RPMI8226 (cell line): ENCODE data around the gene LARP1.
A peak's percentile ranks its signal among the peaks of the same experiment; 100 is the strongest.

Source experiments
- DNase-seq: peaks from one replicate; pipeline ENCODE4 v3.0.0-alpha.2; 2015

The LARP1 gene

GRCh38 chr5:154861946-154862345 is 106.8 kb downstream of the LARP1 start:
- no peak for DNase-seq

DNA sequence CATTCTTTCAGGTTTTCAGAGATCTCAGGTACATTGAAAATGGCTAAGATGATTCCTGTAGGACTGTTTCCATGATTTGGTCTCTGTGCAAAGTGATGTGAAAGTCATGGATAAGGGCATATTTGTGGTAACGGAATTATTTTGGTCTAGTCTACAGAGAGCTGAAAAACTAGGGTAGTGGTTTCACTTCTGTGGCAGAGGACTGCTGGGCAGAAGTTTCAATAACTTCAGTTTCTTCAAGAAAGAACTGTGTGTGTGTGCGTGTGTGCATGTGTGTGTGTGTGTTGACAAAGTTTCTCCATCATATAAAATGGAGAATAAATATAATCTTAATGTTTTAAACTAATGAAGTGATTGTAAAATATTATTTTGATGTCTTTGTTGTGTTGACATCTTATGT is 107.6 kb downstream of the LARP1 start:
- DNase-seq = peak; percentile 38

GRCh38 chr5:154863291-154864080 is 108.3 kb downstream of the LARP1 start:
- DNase-seq = no peak

DNA sequence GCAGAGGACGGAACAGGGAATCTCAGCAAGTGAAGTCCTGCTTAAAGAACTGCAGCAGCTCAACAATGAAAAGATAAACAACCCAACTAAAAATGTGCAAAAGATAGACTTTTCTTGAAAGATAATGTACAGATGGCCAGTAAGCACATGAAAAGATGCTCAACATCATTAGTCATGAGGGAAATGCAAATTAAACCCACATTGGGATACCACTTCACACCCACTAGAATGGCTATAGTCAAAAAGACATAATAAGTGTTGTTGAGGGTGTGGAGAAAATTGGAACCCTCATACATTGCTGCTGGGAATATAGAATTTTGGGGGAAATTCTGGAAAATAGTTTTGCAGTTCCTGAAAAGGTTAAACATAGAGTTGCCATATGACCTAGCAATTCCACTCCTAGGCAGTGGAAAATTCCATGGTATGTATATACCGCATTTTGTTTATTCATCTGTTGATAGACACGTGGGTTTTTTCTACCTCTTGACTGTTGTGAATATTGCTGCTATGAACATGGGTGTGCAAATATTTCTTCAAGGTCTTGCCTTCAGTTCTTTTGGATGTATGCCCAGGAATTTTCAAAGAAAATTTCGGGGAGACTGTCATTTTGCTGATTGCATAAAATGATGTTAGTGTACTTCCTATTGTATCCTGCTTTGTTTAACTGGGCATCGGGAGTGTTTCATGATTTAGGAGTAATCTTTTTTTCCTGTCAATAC is 110.4 kb downstream of the LARP1 start:
- DNase-seq = no peak

DNA sequence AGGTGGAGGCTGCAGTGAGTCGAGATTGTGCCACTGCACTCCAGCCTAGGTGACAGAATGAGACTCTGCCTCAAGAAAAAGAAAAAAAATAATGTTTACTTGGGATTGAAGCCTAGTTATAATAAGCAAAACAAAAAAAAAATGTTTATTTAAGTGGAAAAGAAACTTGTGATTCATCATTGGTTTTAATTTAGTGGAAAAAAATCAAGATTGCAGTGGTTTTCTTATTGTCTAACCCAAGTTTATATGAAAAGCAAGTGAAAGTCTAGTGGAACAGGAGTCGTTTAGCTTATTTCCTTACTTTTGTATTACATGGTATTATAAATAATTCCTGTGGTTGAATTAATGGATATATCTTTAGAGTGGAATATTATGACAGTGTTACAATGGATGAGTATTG is 111.7 kb downstream of the LARP1 start:
- no peak for DNase-seq
